Liver (tissue), 2 donors: ENCODE results near the gene TOMM7.
"Not testable (repeated sequence)": the region's sequence is repeated elsewhere in the genome, so short reads cannot be mapped to it uniquely, and the experiment has no call there.

Experiments used
- JUND ChIP-seq, 2 donors: IDR thresholded peaks; 2 replicates each; pipeline ENCODE4 v1.6.1; 2016; ENCODE audit warnings: antibody characterized with exemption in 2 of 2
- MAX ChIP-seq: IDR thresholded peaks from 2 replicates; pipeline ENCODE4 v1.6.1; 2016; ENCODE audit warnings: antibody characterized with exemption
- donor health status: healthy.

GRCh38 chr7:22790640-22791039, 32.0 kb downstream of the TOMM7 start:
- TF ChIP-seq MAX; JUND (IDR thresholded peaks at IDR 0.05): not testable (repeated sequence)
